ENCODE data around the gene RERE. TPM values are rescaled to one million over a fixed set of nuclear protein-coding genes. Genes with fewer than 3 reads are reported as not detected.

Gene RERE
- total RNA-seq, 1 experiment from 2014 or later, result 161 TPM

DNA sequence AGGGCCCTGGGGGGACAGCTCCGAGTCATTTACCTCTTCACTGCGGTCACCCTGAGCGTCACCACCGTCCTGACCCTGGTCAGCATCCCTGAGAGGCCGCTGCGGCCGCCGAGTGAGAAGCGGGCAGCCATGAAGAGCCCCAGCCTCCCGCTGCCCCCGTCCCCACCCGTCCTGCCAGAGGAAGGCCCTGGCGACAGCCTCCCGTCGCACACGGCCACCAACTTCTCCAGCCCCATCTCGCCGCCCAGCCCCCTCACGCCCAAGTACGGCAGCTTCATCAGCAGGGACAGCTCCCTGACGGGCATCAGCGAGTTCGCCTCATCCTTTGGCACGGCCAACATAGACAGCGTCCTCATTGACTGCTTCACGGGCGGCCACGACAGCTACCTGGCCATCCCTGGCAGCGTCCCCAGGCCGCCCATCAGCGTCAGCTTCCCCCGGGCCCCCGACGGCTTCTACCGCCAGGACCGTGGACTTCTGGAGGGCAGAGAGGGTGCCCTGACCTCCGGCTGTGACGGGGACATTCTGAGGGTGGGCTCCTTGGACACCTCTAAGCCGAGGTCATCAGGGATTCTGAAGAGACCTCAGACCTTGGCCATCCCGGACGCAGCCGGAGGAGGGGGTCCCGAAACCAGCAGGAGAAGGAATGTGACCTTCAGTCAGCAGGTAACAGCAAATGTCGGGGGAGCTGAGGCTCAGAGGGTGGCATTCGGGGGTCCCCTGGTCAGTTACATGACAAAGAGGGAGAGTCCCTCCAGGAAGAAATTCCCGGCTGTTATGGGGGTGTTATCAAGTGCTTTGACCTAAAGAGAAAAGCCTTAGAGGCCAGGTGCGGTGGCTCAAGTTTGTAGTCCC lies 486.9 kb downstream of the RERE start:
- peak; percentile 46; the same call in 1 of the 2 replicates for TF ChIP-seq ZNF423 (CRISPR knock-in tag; IDR thresholded peaks at IDR 0.05)
- TF ChIP-seq, protein P1, sequence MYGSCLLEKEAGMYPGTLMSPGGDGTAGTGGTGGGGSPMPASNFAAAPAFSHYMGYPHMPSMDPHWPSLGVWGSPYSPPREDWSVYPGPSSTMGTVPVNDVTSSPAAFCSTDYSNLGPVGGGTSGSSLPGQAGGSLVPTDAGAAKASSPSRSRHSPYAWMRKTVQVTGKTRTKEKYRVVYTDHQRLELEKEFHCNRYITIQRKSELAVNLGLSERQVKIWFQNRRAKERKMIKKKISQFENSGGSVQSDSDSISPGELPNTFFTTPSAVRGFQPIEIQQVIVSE (CRISPR knock-in tag; IDR thresholded peaks at IDR 0.05; ENCODE audit: borderline replicate concordance), result no peak
- TF ChIP-seq FOXJ3 (CRISPR knock-in tag; IDR thresholded peaks at IDR 0.05; ENCODE audit: borderline replicate concordance), result no peak
- no peak for TF ChIP-seq NR2C2 (CRISPR knock-in tag; IDR thresholded peaks at IDR 0.05)
- no peak for TF ChIP-seq ESRRA (CRISPR knock-in tag; IDR thresholded peaks at IDR 0.05; ENCODE audit: borderline replicate concordance)
- ATAC-seq, result no peak; the same call in 1 of the 2 replicates
- CTCF ChIA-PET, result interaction anchor here (0.6 to 3.0 kb wide), 5 partner anchors 15 to 316 kb away, joined by 3 to 14 read pairs (median 4); no protein-coding TSS in a partner anchor
- Mint-ChIP-seq H3K9me3 (no peaks in the 10 kb centered on the region), H3K27me3 (ENCODE audit: low read depth) (no peaks in the 10 kb centered on the region), H3K27ac (no peak overlapping the region), H3K36me3 (no peaks in the 10 kb centered on the region), H3K4me1 (no peaks in the 10 kb centered on the region), H3K4me3 (no peak overlapping the region)
- DNase-seq (ENCODE audit: low spot score), result no peak
- POLR2A ChIA-PET, result interaction anchor here (0.5 kb wide), 1 partner anchor 356 kb away, joined by 5 read pairs; no protein-coding TSS in a partner anchor

DNA sequence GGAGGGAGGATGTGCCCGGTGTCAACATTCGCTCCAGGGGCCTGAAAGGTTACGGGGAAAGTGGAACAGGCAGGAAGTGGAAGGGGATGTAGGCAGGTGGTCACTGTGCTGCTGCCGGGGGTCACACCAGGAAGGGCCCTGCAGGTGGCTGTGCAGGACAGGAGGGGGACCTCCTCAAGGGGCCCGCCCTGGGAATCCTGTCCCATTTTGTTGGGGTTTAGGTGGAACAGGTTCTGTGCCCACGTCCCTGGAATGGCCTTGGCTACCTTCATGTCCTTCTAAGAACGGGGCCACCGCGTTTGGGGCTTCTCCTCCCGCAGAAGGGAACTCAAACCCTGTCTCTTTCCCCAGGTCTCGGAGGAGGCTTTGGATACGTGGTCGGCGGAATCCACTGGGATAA lies 487.6 kb downstream of the RERE start:
- H3K4me1 Mint-ChIP-seq, result no peaks in the 10 kb centered on the region
- no peak for DNase-seq (ENCODE audit: low spot score)
- ChIA-PET POLR2A (no interaction called here), CTCF (interaction anchor here (0.6 to 3.0 kb wide), 5 partner anchors 14 to 315 kb away, joined by 3 to 14 read pairs (median 4); no protein-coding TSS in a partner anchor)
- H3K27me3 Mint-ChIP-seq (ENCODE audit: low read depth), result no peaks in the 10 kb centered on the region
- H3K27ac Mint-ChIP-seq, result no peak overlapping the region
- no peaks in the 10 kb centered on the region for H3K36me3 Mint-ChIP-seq
- ATAC-seq, result no peak
- H3K4me3 Mint-ChIP-seq, result no peak overlapping the region
- H3K9me3 Mint-ChIP-seq, result no peaks in the 10 kb centered on the region
- TF ChIP-seq FOXK1 (CRISPR knock-in tag; IDR thresholded peaks at IDR 0.05) (no peak), ZNF219 (CRISPR knock-in tag; IDR thresholded peaks at IDR 0.05; ENCODE audit: borderline replicate concordance) (no peak), ZNF416 (CRISPR knock-in tag; IDR thresholded peaks at IDR 0.05) (no peak)
- TF ChIP-seq, protein P2, sequence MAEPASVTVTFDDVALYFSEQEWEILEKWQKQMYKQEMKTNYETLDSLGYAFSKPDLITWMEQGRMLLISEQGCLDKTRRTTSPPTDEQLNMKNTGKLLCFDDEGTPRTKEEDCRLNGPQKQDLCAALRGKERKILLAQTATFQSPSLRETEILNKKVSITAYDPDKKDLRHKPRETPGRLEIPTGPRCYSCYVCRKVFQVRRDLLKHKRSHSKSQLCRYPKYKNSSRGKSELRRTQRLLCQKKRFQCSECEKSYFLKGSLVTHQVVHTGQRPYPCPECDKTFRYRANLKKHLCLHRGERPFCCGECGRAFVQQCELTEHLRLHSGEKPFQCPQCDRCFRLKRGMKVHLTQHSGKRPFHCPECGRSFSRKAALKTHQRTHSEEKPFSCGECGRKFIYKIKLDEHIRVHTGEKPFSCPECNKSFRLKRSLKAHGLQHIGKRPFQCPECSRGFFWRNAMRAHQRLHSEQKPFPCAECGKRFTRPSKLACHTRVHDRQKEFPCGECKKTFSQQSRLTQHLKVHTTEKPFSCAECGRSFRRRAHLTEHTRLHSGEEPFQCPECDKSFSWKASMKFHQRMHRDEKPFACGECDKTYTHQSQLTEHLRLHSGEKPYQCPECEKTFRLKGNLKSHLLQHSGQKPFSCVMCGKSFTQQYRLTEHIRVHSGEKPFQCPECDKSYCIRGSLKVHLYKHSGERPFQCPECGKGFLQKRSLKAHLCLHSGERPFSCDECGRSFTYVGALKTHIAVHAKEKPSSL (CRISPR knock-in tag; conservative IDR thresholded peaks at IDR 0.05), result no peak

DNA sequence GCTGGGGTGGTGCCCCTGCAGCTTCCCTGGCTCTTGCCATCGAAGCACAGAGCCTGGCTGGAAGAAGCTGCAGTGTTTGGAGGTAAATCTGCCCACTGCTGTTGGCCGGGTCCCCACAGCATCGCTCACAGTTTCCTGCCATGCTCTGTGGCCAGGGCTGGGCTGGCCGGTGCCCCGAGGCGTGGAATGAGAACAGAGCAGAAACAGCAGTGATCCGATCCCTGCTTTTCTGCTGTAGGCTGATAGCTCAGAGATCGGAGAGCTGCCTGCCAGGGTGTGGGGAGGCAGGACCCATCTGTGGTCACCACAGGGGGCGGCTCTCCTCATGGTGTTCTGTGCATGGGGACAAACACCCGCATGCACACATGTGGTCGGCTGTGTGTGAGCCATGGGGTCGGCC lies 488.0 kb downstream of the RERE start:
- ChIA-PET CTCF (interaction anchor here (0.9 to 3.0 kb wide), 6 partner anchors 12 to 314 kb away, joined by 3 to 14 read pairs (median 4); no protein-coding TSS in a partner anchor), POLR2A (no interaction called here)
- Mint-ChIP-seq H3K4me3 (no peak overlapping the region), H3K27me3 (ENCODE audit: low read depth) (no peaks in the 10 kb centered on the region), H3K9me3 (no peaks in the 10 kb centered on the region), H3K4me1 (no peaks in the 10 kb centered on the region), H3K27ac (no peak overlapping the region), H3K36me3 (no peaks in the 10 kb centered on the region)
- ATAC-seq (no peak), DNase-seq (ENCODE audit: low spot score) (no peak)
- TF ChIP-seq, protein P3, sequence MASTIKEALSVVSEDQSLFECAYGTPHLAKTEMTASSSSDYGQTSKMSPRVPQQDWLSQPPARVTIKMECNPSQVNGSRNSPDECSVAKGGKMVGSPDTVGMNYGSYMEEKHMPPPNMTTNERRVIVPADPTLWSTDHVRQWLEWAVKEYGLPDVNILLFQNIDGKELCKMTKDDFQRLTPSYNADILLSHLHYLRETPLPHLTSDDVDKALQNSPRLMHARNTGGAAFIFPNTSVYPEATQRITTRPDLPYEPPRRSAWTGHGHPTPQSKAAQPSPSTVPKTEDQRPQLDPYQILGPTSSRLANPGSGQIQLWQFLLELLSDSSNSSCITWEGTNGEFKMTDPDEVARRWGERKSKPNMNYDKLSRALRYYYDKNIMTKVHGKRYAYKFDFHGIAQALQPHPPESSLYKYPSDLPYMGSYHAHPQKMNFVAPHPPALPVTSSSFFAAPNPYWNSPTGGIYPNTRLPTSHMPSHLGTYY (CRISPR knock-in tag; IDR thresholded peaks at IDR 0.05), result no peak
- TF ChIP-seq NR2C2 (CRISPR knock-in tag; IDR thresholded peaks at IDR 0.05), result no peak
- TF ChIP-seq, protein P4, sequence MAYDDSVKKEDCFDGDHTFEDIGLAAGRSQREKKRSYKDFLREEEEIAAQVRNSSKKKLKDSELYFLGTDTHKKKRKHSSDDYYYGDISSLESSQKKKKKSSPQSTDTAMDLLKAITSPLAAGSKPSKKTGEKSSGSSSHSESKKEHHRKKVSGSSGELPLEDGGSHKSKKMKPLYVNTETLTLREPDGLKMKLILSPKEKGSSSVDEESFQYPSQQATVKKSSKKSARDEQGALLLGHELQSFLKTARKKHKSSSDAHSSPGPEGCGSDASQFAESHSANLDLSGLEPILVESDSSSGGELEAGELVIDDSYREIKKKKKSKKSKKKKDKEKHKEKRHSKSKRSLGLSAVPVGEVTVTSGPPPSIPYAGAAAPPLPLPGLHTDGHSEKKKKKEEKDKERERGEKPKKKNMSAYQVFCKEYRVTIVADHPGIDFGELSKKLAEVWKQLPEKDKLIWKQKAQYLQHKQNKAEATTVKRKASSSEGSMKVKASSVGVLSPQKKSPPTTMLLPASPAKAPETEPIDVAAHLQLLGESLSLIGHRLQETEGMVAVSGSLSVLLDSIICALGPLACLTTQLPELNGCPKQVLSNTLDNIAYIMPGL (CRISPR knock-in tag; IDR thresholded peaks at IDR 0.05), result no peak
- TF ChIP-seq SMAD3 (CRISPR knock-in tag; IDR thresholded peaks at IDR 0.05; ENCODE audit: borderline replicate concordance), result no peak
- no peak for TF ChIP-seq ZNF263 (CRISPR knock-in tag; IDR thresholded peaks at IDR 0.05; ENCODE audit: low read depth)
- TF ChIP-seq JUN (CRISPR knock-in tag; IDR thresholded peaks at IDR 0.05), result no peak
- TF ChIP-seq ELF4 (CRISPR knock-in tag; IDR thresholded peaks at IDR 0.05; ENCODE audit: low read depth), result no peak
- TF ChIP-seq, protein P5, sequence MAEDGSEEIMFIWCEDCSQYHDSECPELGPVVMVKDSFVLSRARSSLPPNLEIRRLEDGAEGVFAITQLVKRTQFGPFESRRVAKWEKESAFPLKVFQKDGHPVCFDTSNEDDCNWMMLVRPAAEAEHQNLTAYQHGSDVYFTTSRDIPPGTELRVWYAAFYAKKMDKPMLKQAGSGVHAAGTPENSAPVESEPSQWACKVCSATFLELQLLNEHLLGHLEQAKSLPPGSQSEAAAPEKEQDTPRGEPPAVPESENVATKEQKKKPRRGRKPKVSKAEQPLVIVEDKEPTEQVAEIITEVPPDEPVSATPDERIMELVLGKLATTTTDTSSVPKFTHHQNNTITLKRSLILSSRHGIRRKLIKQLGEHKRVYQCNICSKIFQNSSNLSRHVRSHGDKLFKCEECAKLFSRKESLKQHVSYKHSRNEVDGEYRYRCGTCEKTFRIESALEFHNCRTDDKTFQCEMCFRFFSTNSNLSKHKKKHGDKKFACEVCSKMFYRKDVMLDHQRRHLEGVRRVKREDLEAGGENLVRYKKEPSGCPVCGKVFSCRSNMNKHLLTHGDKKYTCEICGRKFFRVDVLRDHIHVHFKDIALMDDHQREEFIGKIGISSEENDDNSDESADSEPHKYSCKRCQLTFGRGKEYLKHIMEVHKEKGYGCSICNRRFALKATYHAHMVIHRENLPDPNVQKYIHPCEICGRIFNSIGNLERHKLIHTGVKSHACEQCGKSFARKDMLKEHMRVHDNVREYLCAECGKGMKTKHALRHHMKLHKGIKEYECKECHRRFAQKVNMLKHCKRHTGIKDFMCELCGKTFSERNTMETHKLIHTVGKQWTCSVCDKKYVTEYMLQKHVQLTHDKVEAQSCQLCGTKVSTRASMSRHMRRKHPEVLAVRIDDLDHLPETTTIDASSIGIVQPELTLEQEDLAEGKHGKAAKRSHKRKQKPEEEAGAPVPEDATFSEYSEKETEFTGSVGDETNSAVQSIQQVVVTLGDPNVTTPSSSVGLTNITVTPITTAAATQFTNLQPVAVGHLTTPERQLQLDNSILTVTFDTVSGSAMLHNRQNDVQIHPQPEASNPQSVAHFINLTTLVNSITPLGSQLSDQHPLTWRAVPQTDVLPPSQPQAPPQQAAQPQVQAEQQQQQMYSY (CRISPR knock-in tag; IDR thresholded peaks at IDR 0.05), result no peak
- TF ChIP-seq SMAD4 (CRISPR knock-in tag; IDR thresholded peaks at IDR 0.05), result no peak
- no peak for TF ChIP-seq KAT7 (CRISPR knock-in tag; IDR thresholded peaks at IDR 0.05; ENCODE audit: borderline replicate concordance)

All from WTC11 (cell line).